Regular cardiac myocyte (primary cell): ENCODE data around the gene FOXR2. TPM values are rescaled to one million over a fixed set of nuclear protein-coding genes. Genes with fewer than 3 reads are reported as not detected.

ENCODE experiments used
- total RNA-seq: library from RNA; depleted of rRNA; stranded (reverse); fragments of >200 nt; gene quantifications from 2 replicates; pipeline ENCODE4 v1.2.3, GENCODE V29; 2014

The FOXR2 gene, protein sequence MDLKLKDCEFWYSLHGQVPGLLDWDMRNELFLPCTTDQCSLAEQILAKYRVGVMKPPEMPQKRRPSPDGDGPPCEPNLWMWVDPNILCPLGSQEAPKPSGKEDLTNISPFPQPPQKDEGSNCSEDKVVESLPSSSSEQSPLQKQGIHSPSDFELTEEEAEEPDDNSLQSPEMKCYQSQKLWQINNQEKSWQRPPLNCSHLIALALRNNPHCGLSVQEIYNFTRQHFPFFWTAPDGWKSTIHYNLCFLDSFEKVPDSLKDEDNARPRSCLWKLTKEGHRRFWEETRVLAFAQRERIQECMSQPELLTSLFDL
- not detected in 2 replicates for total RNA-seq

DNA sequence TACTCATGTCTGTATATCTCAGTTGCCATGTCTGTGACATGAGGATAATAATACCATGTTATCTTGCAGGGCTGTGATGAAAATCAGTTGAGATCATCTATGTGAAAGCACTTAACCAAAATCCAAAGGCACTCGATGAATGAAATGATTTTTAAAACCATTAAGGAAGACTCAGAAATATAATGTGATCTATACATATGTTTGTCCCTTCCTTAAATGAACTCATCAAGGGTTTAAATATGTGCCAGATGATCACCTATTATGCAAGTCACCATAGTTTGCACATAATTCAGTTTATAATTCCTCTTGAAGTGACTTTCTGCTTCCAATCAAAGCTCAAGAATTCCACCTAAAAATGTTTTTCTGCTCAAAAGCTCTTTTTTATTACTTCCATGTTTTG lies at the start of gene FOXR2:
TSS of gene FOXR2 (plus strand) at position 301 of the 400 bp plus-strand sequence. CDS start 312 bp downstream, outside the sequence.

Other genes starting within 250 kb of the FOXR2 start
- gene MAGEH1, start 171.3 kb upstream of the FOXR2 start, total RNA-seq, result 47.2 and 48.5 TPM in 2 replicates
- gene USP51, start 133.6 kb upstream of the FOXR2 start, total RNA-seq, result 1.1 and 1.2 TPM in 2 replicates
- gene RRAGB, start 94.3 kb downstream of the FOXR2 start, total RNA-seq, result 11.3 and 27.6 TPM in 2 replicates